ENCODE data around the gene DNASE2B.

Gene DNASE2B

DNA sequence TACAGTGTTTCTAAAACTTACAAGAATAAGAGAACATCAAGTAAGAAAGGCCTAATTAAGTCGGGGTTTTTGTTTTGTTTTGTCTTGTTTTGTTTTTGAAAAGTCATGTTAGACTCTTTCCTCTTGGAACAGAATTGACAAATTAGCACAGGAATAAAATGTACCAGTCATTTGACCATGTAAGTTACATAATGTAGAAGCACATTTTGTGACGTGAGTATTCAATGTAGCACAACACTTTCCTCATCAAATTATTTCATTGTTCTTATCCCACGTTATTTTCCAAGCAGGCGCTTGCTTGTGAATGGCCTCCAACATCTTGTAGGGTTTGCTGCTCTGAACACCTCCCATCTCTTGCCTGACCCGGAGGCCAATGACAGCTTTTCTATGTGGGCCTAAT is 34.7 kb upstream of the DNASE2B start:
- TF ChIP-seq, protein P1, sequence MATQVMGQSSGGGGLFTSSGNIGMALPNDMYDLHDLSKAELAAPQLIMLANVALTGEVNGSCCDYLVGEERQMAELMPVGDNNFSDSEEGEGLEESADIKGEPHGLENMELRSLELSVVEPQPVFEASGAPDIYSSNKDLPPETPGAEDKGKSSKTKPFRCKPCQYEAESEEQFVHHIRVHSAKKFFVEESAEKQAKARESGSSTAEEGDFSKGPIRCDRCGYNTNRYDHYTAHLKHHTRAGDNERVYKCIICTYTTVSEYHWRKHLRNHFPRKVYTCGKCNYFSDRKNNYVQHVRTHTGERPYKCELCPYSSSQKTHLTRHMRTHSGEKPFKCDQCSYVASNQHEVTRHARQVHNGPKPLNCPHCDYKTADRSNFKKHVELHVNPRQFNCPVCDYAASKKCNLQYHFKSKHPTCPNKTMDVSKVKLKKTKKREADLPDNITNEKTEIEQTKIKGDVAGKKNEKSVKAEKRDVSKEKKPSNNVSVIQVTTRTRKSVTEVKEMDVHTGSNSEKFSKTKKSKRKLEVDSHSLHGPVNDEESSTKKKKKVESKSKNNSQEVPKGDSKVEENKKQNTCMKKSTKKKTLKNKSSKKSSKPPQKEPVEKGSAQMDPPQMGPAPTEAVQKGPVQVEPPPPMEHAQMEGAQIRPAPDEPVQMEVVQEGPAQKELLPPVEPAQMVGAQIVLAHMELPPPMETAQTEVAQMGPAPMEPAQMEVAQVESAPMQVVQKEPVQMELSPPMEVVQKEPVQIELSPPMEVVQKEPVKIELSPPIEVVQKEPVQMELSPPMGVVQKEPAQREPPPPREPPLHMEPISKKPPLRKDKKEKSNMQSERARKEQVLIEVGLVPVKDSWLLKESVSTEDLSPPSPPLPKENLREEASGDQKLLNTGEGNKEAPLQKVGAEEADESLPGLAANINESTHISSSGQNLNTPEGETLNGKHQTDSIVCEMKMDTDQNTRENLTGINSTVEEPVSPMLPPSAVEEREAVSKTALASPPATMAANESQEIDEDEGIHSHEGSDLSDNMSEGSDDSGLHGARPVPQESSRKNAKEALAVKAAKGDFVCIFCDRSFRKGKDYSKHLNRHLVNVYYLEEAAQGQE (IDR thresholded peaks at IDR 0.05; ENCODE audit: low read depth), result no peak
- TF ChIP-seq TEAD4 (IDR thresholded peaks at IDR 0.05) (no peak), RAD21 (IDR thresholded peaks at IDR 0.05; ENCODE audit: low read depth) (no peak), EP300 (IDR thresholded peaks at IDR 0.05; ENCODE audit: borderline replicate concordance) (no peak), ZBTB7A (IDR thresholded peaks at IDR 0.05; ENCODE audit: low read depth) (no peak), TAF1 (IDR thresholded peaks at IDR 0.05; ENCODE audit: low read depth) (no peak), NFIC (IDR thresholded peaks at IDR 0.05) (no peak), CEBPB (IDR thresholded peaks at IDR 0.05) (no peak), CREB1 (IDR thresholded peaks at IDR 0.05; ENCODE audit: low read depth) (no peak), YY1 (IDR thresholded peaks at IDR 0.05; ENCODE audit: low read depth) (no peak)
- TF ChIP-seq, protein P2, sequence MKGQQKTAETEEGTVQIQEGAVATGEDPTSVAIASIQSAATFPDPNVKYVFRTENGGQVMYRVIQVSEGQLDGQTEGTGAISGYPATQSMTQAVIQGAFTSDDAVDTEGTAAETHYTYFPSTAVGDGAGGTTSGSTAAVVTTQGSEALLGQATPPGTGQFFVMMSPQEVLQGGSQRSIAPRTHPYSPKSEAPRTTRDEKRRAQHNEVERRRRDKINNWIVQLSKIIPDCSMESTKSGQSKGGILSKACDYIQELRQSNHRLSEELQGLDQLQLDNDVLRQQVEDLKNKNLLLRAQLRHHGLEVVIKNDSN (IDR thresholded peaks at IDR 0.05), result no peak

DNA sequence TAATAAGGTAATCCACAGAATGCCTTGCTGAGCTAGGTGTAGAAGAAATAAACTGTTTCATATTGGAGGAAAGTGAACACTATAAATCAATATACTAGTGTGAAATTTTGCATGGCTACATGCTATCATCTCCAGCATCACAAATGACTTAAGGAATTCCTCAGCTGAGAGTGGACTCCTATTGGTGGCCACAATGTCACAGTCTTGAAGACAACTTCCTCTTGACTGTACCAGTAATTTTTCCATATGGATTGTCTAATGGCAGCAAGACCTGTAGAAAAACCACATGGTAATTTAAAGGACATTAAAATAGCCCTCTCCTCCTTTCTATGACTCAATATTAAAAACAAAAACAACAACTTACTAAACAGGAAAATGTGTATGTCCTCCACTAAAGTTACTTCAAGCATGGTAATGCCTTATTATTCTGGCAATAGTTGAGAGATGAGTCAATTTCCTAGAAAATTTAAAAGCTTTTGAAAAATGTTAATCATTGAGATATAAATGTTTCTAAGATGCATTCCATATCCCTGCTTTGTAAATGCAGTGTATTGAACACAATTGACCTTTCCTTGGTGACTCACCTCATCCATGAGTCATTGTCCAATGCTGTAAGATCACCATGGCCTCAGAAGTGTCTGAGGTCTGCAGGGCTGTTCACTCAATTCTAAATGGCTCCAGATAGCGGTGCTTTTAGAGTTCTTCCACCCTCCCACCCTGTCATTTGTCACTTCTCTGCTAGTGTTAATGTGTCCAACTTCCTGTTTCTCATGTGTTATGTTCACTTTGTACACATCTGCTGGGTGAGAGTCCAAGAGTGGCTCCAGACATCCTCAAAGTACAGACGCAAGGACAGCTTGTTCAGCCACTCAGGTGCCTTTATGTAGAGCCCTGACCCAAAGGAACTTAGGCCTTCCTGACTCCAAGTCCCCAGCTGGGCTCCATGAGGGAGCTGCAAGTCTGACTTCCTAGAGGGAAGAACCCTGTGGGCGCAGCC is 32.8 kb upstream of the DNASE2B start:
- TF ChIP-seq, protein P3, sequence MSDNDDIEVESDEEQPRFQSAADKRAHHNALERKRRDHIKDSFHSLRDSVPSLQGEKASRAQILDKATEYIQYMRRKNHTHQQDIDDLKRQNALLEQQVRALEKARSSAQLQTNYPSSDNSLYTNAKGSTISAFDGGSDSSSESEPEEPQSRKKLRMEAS (IDR thresholded peaks at IDR 0.05), result no peak
- TF ChIP-seq TCF12 (IDR thresholded peaks at IDR 0.05; ENCODE audit: low read depth), result peak; percentile 31; the same call in 1 of the 2 replicates
- no peak for TF ChIP-seq YY1 (IDR thresholded peaks at IDR 0.05; ENCODE audit: low read depth)
- TF ChIP-seq CREB1 (IDR thresholded peaks at IDR 0.05; ENCODE audit: low read depth), result no peak
- no peak for TF ChIP-seq FOXM1 (IDR thresholded peaks at IDR 0.05; ENCODE audit: borderline replicate concordance, low read depth)
- peak; percentile 32; the same call in 1 of the 2 replicates for TF ChIP-seq EP300 (IDR thresholded peaks at IDR 0.05; ENCODE audit: borderline replicate concordance)
- TF ChIP-seq TEAD4 (IDR thresholded peaks at IDR 0.05), result peak; percentile 60
- TF ChIP-seq CEBPB (IDR thresholded peaks at IDR 0.05), result no peak
- no peak for TF ChIP-seq TAF1 (IDR thresholded peaks at IDR 0.05; ENCODE audit: low read depth)
- TF ChIP-seq NFIC (IDR thresholded peaks at IDR 0.05), result no peak
- no peak for TF ChIP-seq ZBTB7A (IDR thresholded peaks at IDR 0.05; ENCODE audit: low read depth)
- no peak for TF ChIP-seq EGR1 (IDR thresholded peaks at IDR 0.05)
- no peak for TF ChIP-seq RAD21 (IDR thresholded peaks at IDR 0.05; ENCODE audit: low read depth)

DNA sequence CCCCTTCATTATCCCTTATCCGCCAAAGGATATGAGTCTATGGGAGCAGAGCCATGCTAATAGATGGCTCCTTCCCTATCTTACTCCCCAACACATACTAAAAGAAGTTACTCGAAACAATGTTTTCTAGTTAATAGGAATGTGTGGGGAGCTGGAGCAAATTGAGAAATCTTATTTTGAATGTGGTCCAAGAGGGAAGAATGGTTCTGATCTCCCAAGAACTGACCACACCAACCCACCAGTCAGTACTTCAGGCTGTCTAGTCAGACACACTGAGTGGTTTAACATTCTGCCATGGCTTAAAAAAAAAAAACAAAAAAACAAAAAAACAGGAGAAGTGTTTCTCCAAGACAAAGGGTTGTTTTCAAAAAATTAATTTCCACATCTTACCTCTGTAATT is 31.5 kb upstream of the DNASE2B start:
- TF ChIP-seq TEAD4 (IDR thresholded peaks at IDR 0.05), result no peak
- TF ChIP-seq ZBTB7A (IDR thresholded peaks at IDR 0.05; ENCODE audit: low read depth), result no peak
- TF ChIP-seq, protein P2 (IDR thresholded peaks at IDR 0.05), result no peak
- TF ChIP-seq CREB1 (IDR thresholded peaks at IDR 0.05; ENCODE audit: low read depth), result no peak
- TF ChIP-seq CEBPB (IDR thresholded peaks at IDR 0.05), result no peak
- TF ChIP-seq TCF12 (IDR thresholded peaks at IDR 0.05; ENCODE audit: low read depth), result no peak
- TF ChIP-seq, protein P3 (IDR thresholded peaks at IDR 0.05), result no peak
- no peak for TF ChIP-seq RAD21 (IDR thresholded peaks at IDR 0.05; ENCODE audit: low read depth)
- TF ChIP-seq FOXM1 (IDR thresholded peaks at IDR 0.05; ENCODE audit: borderline replicate concordance, low read depth), result no peak
- TF ChIP-seq EGR1 (IDR thresholded peaks at IDR 0.05), result no peak
- no peak for TF ChIP-seq EP300 (IDR thresholded peaks at IDR 0.05; ENCODE audit: borderline replicate concordance)

DNA sequence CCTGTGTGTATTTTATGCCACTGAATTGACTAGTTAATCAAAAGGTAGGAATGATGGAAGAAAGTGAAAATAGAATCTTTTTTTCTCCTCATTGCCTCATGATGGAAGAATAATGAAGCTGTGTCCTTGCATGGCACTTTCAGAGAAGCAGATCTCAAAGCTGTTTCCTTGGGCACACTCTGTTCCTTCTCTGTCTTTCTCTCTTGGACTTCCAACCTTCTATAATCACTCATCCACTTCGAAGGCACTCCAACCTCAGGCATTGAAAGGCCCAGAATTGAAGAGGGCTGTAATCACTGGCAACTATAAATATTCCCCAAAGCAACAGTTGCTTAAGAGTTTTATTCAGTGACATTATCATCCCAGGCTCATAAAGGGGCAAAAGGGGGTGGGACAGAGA is 31.1 kb upstream of the DNASE2B start:
- TF ChIP-seq, protein P3 (IDR thresholded peaks at IDR 0.05), result no peak
- TF ChIP-seq, protein P2 (IDR thresholded peaks at IDR 0.05), result no peak
- TF ChIP-seq TAF1 (IDR thresholded peaks at IDR 0.05; ENCODE audit: low read depth) (no peak), RAD21 (IDR thresholded peaks at IDR 0.05; ENCODE audit: low read depth) (no peak), TEAD4 (IDR thresholded peaks at IDR 0.05) (no peak), EGR1 (IDR thresholded peaks at IDR 0.05) (no peak), CREB1 (IDR thresholded peaks at IDR 0.05; ENCODE audit: low read depth) (no peak), ZBTB7A (IDR thresholded peaks at IDR 0.05; ENCODE audit: low read depth) (no peak), FOXM1 (IDR thresholded peaks at IDR 0.05; ENCODE audit: borderline replicate concordance, low read depth) (no peak), CEBPB (IDR thresholded peaks at IDR 0.05) (no peak), TCF12 (IDR thresholded peaks at IDR 0.05; ENCODE audit: low read depth) (no peak), NFIC (IDR thresholded peaks at IDR 0.05) (no peak), EP300 (IDR thresholded peaks at IDR 0.05; ENCODE audit: borderline replicate concordance) (no peak)
- TF ChIP-seq, protein P1 (IDR thresholded peaks at IDR 0.05; ENCODE audit: low read depth), result no peak

Measured in Ishikawa (cell line).